K562 treated with DMSO at 1 percent for 24 hours (cell line): ENCODE measurements around the gene ARMS2. TPM values are rescaled to one million over a fixed set of nuclear protein-coding genes. Genes with fewer than 3 reads are reported as not detected.

Source experiments
- total RNA-seq: library from RNA; unstranded; fragments of 300-600 nt; gene quantifications from 2 replicates; pipeline ENCODE4 v1.2.3, GENCODE V29; 2022; ENCODE audit warnings: low read depth; ENCODE audit not compliant: insufficient read depth

ARMS2 gene
- not detected in 2 replicates for total RNA-seq

GRCh38 chr10:122454603-122455080 lies at the start of gene ARMS2:
ARMS2 (plus strand) TSS chr10:122454653; CDS start chr10:122454728, 75 bp downstream.

GRCh38 chr10:122461367-122461728 lies 6.9 kb downstream of the ARMS2 start, which contains the start of gene HTRA1:
HTRA1 (plus strand) TSS chr10:122461553; CDS start chr10:122461653, 100 bp downstream.

Other genes with a start within 250 kb of the ARMS2 start
- not detected in 2 replicates for gene BTBD16, start 183.4 kb upstream of the ARMS2 start, total RNA-seq
- gene PLEKHA1, start 79.9 kb upstream of the ARMS2 start, total RNA-seq = 0.82 and 0.91 TPM in 2 replicates
- gene HTRA1, start 6.9 kb downstream of the ARMS2 start, total RNA-seq = not detected in 2 replicates
- gene DMBT1, start 106.1 kb downstream of the ARMS2 start, total RNA-seq = not detected in 2 replicates
- not detected in 2 replicates for gene C10orf120, start 245.2 kb downstream of the ARMS2 start, total RNA-seq